ENCODE results near the gene PTPN4.

The PTPN4 gene

DNA sequence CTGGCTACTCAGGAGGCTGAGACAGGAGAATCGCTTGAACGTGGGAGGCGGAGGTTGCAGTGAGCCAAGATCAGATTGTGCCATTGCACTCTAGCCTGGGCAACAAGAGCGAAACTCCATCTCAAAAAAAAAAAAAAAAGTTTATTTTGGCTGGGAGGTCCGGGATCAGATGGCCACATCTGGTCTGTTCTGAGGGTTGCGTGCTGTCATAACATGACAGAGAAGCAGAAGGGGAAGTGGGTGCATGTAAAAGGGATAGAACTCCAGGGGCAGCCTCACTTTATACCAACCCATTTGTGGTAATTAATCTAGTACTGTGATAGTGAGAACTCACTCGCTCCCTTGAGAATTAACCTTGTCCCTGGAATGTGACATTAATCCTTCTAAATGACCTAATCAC, 101.2 kb downstream of the PTPN4 start:
- DNase-seq: no peak

DNA sequence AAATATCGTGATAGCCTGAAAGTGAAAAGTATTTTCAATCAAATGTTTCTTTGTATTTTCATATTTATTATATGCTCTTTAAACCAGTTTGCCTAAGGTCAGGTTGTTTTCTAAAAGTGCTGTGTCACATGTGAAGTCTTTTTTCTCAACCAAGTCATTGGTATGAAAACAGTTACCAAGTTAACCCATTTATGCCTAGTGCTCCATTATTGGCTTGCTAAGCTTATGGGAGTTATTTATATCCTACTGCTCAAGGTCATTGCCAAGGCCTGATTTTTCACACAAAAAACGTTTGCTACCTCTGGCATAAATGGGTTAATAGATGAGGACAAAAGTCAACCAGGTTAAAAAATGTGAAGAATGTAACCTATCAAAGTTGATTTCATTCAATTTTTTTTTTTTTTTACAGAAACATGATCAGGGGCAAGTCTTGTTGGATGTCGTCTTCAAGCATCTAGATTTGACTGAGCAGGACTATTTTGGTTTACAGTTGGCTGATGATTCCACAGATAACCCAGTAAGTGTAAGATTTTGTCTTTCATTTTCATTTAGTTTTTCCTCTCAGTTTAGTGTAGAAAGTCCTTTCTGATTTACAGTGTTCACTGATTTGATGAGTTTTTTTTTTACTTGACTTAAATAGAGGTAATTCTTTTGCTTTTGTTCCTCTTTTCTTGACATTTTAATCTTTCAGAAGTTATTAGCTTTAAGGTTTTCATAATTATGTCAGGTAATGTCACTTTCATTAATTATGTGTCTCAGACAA, 102.6 kb downstream of the PTPN4 start:
- no peak for DNase-seq

DNA sequence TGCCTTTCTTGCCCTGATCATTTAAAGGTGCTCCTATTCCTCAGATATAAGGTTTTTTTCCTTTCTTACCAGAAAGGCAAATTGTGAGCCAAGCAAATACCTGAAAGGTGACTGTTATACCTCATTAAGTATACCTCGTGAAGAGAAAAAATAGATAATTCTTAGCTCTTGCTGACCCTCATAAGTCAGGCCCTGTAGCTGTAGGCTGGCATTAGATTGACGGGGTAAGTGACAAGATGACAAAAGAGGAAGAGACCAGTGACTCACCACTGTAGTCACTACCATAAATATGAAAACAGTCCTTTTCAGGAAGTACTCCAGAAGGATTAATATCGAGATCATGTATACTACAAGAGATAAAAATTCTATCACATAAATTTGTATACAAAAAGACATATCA, 104.6 kb downstream of the PTPN4 start:
- DNase-seq: no peak

DNA sequence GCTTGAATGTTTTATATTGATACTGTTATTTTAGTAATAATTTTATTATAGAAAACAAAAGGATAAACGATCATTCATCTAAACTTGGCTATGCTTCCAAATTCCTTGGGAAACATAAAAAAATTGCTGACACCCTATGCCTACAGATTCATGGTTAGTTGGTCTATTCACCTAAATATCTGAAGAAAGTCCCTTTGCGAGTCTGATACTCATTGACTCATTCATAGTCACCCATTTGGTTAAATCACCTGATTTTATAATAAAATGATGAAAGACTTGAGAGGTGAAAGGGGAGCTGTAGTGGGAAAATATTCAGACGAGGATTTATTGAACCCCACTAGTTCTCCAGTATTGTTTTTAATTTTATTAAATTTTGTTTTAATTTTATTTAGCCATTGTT, 112.0 kb downstream of the PTPN4 start:
- no peak for DNase-seq

DNA sequence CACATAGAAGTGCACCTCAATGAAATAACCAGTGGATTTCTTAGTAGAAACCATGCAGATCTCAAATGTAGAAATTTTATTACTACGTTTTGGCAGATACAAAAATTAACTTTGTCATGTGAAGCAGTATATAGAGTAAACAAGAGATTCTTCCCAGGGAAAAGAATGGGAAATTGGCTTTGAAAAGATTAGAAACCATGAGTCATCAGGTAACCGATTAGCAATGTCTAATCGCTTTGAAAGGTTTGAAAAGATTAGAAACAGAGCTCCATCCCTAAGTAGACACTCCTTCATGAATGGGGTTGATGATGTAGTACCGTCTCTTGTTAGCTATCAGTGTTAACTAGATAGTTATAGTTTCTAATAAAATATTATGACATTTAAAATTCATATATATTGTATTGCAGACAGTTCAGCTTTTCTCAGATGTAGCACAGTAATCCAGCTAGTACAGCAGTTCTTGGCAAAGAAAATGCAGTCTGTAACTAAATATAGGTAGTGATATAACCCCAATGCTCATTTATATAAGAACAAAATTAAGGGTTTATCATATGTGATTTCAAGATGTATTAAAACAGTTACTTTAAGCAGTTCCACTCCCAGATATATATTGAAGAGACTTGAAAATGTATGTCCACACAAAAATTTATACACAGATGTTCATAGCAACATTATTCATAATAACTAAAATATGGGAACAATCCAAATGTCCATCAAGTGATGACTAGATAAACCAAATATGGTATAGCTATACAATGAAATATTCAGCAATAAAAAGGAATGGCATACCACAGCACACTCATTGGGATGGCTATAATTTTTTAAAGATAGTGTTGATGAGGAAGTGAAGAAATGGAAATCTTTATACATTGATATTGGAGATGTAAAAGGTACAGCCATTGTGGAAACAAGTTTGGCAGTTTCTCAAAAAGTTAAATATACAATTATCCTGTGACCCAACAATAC, 113.9 kb downstream of the PTPN4 start:
- no peak for DNase-seq

DNA sequence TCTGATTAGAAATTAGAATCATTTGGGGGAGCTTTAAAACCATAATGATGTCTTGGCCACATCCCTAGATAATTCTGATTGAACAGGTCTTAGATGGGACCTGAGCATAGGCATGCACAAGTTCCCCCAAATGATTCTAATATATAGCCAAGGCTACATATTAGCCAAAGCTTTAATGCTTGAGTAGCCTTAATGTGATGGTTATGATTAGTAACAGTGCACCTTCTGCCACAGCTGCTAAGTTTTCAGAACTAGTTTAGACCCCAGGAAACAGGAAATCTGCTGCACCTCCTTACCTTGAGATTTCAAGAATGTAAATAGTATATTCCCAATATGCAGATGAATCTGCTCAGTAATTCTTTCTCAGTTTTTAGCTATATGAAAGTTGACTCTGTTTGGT, 119.8 kb downstream of the PTPN4 start:
- DNase-seq: no peak

DNA sequence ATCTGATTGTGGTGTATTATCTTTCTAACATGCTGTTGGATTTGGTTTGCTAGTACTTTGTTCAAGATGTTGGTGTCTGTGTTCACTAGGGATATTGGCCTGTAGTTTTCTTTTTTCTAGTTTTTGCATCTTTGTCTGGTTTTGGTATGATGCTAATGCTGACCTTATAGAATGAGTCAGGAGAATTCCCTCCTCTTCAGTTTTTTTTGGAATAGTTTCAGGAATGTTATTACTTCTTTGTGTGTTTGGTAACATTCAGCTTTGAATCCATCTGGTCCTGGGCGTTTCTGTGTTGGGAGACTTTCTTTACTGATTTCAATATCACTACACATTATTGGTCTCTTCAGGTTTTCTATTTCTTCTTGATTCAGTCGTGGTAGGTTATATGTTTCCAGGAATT, 129.0 kb downstream of the PTPN4 start:
- DNase-seq: no peak

DNA sequence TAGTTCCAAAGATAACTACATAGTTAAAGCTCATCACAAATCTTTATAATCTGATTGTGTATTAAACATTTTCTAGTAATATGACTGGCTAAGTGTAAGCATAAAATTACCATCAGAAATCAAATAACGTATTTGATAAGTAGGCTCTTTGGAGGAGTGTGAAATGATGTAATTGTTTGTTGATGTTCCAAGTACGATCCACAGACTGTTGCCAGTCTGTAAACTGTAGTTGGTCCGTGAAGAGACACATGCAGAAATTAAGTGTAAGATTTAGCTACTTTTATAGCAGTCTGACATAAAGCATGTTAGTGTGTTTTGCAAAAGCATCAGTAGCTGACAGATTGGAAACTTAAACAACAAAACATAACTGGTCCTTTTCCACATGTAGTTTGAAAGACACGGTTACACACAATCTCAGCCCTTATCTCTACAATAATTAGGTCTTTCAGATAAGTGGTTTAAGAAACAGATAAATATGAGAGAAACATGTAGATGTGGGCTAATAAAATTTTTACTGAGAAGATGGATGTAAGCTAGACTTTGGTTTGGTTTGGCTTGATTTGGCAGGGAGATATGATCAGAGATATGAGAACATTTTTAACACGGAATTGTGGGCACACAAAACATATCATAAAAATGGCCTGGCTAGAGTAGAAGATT, 138.1 kb downstream of the PTPN4 start:
- no peak for DNase-seq

DNA sequence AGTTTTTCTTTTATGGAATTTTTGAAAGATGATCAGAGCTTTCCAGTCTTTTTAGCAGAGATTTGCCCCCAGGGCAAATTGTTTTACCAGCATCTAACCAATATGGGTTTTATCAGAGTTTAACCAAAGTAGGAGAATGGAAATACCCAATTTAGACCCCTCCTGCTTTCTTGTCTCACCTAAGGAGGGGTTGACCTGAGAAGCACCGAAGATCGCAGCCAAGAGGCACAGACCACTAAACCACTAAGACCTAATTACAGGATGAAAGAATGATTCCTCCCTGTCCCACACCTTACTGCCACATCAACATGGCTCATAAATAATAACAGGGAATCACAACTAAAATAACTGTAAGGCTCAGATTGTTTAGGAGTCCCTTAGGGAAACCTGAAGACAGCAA, 141.3 kb downstream of the PTPN4 start:
- DNase-seq: no peak

DNA sequence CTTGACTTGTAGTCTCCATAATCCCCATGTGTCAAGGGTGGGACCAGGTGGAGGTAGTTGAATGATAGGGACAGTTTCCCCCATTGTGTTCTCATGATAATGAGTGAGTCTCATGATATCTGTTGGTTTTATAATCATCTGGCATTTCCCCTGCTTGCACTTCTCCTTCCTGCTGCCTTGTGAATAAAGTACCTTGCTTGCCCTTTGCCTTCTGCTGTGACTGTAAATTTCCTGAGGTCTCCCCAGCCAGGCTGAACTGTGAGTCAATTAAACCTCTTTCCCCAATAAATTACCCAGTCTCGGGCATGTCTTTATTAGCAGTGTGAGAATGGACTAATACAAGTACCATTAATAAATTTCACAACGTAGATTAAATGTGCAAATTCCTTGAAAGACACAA, 150.8 kb downstream of the PTPN4 start:
- DNase-seq: no peak

DNA sequence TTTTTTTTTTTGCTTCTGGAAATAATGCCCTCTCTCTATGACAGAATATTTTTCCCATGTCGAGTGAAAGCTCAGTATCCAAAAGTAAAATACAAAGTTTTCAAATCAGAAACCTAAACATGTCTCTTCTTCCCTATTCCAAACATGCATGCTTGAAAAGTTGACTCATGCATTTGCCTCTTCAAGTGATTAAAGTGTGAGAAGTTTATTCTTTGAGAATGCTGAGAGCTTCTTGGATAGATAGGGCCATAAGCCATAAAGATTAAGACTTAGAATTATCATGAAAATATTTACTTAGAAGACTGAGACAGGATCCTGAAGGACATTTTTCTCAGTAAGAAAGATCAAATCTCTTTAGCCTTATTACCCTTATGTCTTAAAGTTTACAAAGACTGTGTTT, 154.5 kb downstream of the PTPN4 start:
- DNase-seq: no peak

DNA sequence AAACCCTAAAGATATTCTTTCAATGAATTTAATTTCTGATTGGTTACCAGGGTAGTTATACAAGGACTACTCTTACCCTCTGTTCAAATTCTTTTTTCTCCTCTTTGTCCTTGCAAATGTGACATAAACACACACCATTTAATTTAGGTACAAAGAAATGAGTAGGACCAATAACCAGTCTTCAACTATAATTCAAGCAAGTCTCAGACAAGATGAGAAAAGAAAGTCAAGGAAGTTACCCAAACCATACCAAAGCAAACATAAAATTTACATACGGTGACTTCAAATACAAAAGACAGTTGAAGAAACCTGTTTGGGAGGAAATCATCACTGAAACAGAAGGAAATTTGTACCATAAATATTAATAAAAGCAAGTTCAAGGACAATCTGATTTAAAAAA, 162.1 kb downstream of the PTPN4 start:
- DNase-seq: no peak

DNA sequence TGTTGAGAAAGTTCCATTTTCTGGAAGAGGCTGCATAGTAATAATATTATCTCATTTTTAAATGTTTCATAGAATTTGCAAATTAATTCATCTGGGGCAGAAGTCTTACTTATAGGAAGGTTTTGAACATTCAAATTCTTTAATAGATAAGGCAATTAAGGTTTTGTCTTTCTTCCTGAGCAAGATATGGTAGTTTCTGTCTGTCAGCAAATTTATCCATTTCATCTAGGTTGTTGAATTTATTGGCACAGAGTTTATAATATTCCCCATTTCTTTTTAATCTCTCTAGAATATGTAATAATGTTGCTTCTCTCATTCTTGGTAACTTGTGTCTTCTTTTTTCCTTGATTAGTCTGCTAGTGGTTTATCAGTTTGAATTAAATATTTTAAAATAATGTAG, 163.0 kb downstream of the PTPN4 start:
- no peak for DNase-seq

DNA sequence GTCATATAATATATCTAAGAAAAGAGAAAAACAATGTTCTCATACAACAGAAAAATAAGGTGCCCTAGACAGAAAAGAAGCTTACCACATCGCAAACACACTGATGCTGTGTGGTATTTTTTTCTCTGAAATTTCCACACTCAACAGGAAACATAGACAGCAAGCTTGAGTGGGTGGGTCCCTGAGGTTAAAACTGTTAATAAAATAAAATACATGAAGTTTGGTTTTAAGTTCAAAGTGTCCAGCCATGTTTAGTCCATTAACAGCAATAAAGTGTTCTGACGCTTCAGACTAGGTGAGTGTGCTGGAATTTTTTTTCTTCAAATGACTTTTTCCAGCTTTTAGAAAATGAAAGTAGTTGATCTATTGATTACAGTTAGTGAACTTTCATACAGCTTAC, 169.8 kb downstream of the PTPN4 start:
- DNase-seq: peak in 1 of 2 experiments; percentile 4

DNA sequence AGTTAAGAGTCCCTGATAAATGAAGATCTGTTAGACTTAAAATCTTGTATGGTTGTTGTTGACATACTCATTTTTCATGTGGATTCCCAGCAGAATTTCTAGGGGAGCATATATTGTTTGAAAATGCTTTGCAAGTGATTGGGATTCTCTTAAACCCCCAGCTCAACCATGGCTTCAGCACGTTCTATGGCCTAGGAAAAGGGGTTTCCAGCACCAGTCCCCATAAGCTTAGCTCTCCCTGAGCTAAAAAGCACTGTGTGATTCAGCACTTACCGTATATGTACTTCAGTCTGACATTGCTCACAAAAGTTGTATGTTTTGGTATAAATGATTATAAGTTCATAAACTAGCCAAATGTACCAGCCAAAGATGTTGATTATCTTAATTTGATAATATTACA, 173.1 kb downstream of the PTPN4 start:
- DNase-seq: no peak

DNA sequence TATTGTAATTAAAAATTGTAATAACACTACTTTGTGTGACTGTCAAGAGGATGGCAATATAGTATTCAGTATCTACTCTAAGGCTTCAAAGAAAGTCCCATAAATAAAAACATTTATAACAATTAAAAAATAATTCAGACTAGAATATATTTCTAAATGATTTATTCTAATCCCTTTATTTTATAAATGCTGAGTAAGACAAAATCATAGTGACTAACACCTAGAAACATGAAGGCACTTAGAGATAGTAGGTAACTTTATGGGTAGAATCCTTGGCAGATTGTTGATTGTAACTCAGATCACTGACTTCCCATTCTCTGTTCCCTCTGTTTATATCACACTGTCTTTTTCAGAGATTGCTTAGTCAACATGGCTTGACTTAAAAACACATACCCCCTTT, 174.6 kb downstream of the PTPN4 start:
- DNase-seq: no peak

DNA sequence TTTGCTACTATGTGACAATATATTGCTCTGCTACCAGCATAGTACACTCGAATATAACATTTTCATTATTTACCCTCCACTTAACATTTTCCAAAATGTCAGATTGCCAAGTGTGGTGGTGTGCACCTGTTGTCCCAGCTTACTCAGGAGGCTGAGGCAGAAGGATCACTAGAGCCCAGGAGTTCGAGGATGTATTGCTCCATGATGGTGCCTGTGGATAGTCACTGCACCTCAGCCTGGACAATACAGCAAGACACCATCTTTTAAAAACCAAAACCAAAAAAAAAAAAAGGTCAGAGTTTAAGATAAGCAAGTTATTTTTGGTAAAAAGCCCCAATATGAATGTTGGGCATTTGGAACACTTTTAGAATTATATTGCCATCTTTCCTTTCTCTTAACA, 178.0 kb downstream of the PTPN4 start:
- no peak for DNase-seq

DNA sequence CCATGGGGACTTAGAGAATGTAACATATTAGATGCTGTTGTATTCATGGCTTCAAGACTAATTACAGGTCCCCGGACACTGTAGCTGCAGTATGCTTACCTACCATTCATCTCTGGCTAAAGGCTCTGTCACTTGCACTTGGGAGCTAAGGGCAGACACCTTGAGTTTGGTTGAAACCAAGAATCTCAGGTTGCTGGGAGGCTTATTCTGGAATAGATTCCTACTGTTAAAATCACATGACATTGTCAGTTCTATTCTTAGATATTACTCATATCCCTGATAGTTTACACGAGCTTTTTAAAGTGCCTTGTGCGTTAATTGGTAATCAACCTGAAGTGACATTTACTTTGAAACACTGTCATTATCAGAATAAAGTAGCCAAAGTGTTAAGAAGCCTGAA, 180.2 kb downstream of the PTPN4 start:
- no peak for DNase-seq

DNA sequence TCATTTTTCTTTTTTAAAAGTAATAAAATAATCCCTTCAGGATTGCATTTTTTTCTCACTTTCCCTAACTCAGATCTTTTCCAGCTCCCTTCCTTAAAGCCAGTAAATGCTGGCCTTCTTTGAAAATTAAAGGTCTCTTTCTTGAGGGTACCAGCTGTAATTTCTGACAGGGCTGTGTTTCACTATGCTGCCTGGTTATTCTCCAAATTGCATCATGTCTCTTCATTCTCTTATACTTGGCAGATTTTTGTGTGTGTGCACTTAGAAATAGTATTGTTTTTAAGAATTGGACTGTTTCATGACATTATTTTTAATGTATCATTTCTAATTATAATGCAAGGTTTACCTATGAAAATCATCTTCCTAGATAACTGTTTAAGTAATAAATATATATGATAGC, 181.1 kb downstream of the PTPN4 start:
- DNase-seq: no peak

DNA sequence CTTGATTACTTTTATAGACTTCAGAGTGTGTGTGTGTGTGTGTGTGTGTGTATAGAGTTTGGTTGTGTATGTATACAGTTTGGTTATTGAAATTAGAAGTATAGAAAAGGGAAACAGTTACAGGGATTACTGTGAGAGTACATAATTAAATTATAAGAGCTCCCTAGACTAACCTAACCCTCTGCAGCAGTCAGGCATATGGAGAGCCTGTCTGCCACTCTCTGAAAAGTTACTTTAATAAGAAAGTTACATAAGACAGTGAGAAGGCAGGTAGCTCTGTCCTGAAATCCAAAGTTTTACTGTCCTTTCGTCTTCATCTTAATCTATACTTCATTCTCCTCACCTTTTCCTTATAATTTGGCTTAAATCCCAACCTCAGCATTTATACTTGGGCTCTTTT, 181.7 kb downstream of the PTPN4 start:
- DNase-seq: no peak

DNA sequence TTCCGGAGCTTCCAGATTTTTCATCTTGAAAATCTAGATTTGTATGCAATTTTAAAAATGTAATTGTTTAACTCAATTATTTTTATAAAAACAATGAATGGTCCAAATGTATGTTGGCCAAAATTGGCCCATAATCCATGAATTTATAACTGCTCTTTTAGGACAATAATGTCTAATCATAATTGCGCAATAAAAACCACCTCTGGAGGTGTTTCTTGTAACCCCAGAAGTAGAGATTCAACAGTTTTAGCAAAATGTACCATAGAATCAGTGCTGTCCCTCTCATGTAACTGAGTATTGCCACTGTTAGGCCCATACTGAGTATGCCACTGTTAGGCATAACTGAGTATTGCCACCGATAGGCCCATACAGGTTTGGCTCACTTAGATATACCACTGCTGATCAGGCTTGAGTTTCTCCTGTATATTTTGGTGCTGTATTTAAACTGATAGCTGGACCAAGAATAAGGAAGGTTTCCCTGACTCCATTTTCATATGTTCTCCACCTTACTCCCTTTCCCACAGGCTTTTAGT, 182.3 kb downstream of the PTPN4 start:
- DNase-seq: no peak

DNA sequence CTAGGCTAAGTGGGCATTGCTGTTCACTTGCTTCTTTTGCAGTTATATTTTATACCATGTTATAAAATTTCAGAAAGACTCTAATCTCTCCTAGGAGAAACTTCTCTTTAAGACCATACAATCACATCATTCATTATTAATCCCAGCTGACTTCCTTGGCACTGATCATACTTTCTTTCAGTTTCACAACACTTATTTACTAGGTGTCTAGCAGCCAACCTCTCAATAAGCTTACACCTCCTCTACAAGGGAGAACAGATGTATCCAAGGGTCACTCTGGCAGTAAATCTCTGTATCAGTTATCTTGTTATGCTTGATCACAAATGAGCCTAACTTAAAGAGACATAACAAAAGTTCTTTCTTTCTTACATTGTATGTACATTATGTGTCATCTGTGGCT, 183.3 kb downstream of the PTPN4 start:
- no peak for DNase-seq

DNA sequence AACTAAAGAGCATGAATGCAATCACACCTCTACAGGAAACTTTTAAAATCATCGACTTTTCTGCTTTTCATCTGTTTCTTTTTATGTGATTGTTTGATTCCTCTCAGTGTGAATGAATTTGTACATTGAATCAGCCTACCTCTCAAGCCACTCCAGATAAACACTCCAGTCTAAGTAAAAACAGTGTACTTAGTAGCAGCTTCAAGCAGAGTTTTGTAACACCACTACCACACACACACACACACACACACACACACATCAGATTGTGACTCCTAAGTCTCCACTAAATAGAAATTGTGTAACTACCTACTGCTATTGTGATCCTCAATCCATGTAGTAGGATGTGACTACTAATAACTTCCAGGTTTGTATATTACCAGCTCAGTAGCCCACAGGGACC, 187.8 kb downstream of the PTPN4 start:
- DNase-seq: no peak

DNA sequence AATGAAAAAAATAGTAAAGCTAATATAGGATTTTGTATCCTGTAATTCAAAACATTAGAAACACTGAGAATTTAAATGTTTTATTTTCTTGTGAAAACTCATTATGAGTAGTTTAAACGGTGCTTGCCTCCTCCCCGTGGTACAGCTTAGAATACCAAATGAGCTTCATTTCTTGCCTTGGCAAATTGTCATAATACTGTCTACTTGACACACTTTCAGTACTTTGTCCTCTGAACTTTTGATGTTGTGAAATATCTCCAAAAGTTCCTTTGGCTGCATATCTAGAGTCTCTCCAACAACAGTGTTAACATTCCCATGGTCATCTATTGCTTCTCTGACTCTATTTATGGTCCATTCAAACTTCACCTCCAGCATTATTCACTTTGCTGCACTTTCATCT, 191.2 kb downstream of the PTPN4 start:
- DNase-seq: no peak
